HG02840 (cell line): Measurements from ENCODE around the gene GRIK3.
"Not testable (repeated sequence)": the region's sequence is repeated elsewhere in the genome, so short reads cannot be mapped to it uniquely, and the experiment has no call there.

ENCODE experiments used
- ATAC-seq: cut with Tn5 transposase; IDR thresholded peaks from one replicate; pipeline ENCODE4 v1.9.1; 2021; ENCODE audit warnings: mild to moderate bottlenecking, moderate library complexity, moderate number of reproducible peaks; ENCODE audit not compliant: unreplicated experiment, low FRiP score

Gene GRIK3

GRCh38 chr1:36950604-36951291 is 83.6 kb downstream of the GRIK3 start:
- ATAC-seq, result no peak

- ATAC-seq, result no peak
These were observed 85.7 kb downstream of the GRIK3 start for GRCh38 chr1:36948606-36949005.

GRCh38 chr1:36948147-36948546 is 86.2 kb downstream of the GRIK3 start:
- no peak for ATAC-seq

GRCh38 chr1:36947384-36947783 is 86.9 kb downstream of the GRIK3 start:
- no peak for ATAC-seq

GRCh38 chr1:36944883-36945282 is 89.4 kb downstream of the GRIK3 start:
- no peak for ATAC-seq

GRCh38 chr1:36942148-36942547 is 92.2 kb downstream of the GRIK3 start:
- no peak for ATAC-seq

GRCh38 chr1:36941316-36941978 is 92.9 kb downstream of the GRIK3 start:
- ATAC-seq, result no peak

- no peak for ATAC-seq
These were observed 95.5 kb downstream of the GRIK3 start for GRCh38 chr1:36938819-36939218.

GRCh38 chr1:36937371-36937770 is 96.9 kb downstream of the GRIK3 start:
- no peak for ATAC-seq

GRCh38 chr1:36934061-36934460 is 100.3 kb downstream of the GRIK3 start:
- no peak for ATAC-seq

- no peak for ATAC-seq
These were observed 106.5 kb downstream of the GRIK3 start for GRCh38 chr1:36927826-36928225.

- no peak for ATAC-seq
These were observed 109.1 kb downstream of the GRIK3 start for GRCh38 chr1:36925251-36925650.

GRCh38 chr1:36924282-36924811 is 110.0 kb downstream of the GRIK3 start:
- no peak for ATAC-seq

GRCh38 chr1:36922593-36923426 is 111.5 kb downstream of the GRIK3 start:
- no peak for ATAC-seq

- no peak for ATAC-seq
These were observed 112.2 kb downstream of the GRIK3 start for GRCh38 chr1:36922071-36922470.

- ATAC-seq, result no peak
These were observed 113.4 kb downstream of the GRIK3 start for GRCh38 chr1:36920801-36921405.

GRCh38 chr1:36920371-36920770 is 113.9 kb downstream of the GRIK3 start:
- ATAC-seq, result no peak

- ATAC-seq, result no peak
These were observed 114.7 kb downstream of the GRIK3 start for GRCh38 chr1:36919491-36920145.

- no peak for ATAC-seq
These were observed 115.7 kb downstream of the GRIK3 start for GRCh38 chr1:36918604-36919003.

- not testable (repeated sequence) for ATAC-seq
These were observed 117.8 kb downstream of the GRIK3 start for GRCh38 chr1:36916542-36916941.
